Prostate gland (tissue), 2 donors: ENCODE data around the gene PTPRD.

Source experiments
- POLR2A ChIP-seq: fragments of 450-650 bp; IDR thresholded peaks from one replicate; pipeline ENCODE4 v1.6.1; 2016; ENCODE audit warnings: antibody characterized with exemption, mild to moderate bottlenecking
- POLR2AphosphoS5 ChIP-seq: sonication (generic); formaldehyde crosslinking; IDR thresholded peaks from one replicate; pipeline ENCODE4 v1.6.1; 2017; ENCODE audit warnings: antibody characterized with exemption
- TF ChIP-seq, protein P1 (sequence below), 4 experiments: fragments of 200-600 bp in 2 of 4; fragments of 450-650 bp in 2 of 4; sonication (generic) in 2 of 4; IDR thresholded peaks; 1 replicate in 3 of 4; 2 replicates in 1 of 4; pipeline ENCODE4 v1.5.1; 2016 to 2019; ENCODE audit warnings: antibody characterized with exemption in 4 of 4, mild to moderate bottlenecking in 2 of 4, moderate library complexity in 2 of 4

DNA sequence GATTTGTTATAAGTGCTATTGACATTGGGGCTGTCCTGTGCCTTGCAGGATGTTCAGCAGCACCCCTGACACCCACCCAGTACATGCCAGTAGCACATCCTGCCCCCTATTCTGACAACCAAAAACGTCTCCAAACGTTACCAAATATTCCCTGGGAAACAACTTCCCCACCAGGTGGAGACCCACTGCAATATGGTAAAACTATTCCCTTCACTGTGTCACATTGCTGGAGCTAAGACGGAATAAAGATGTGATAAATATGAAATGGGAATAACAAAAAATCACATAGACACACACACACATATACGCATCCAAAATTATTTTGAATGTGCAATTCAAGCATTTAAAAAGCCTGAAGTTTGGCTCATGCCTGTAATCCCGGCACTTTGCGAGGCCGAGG lies 1939.0 kb downstream of the PTPRD start:
- TF ChIP-seq POLR2AphosphoS5 (no peak), POLR2A (no peak)
- TF ChIP-seq, protein P1, sequence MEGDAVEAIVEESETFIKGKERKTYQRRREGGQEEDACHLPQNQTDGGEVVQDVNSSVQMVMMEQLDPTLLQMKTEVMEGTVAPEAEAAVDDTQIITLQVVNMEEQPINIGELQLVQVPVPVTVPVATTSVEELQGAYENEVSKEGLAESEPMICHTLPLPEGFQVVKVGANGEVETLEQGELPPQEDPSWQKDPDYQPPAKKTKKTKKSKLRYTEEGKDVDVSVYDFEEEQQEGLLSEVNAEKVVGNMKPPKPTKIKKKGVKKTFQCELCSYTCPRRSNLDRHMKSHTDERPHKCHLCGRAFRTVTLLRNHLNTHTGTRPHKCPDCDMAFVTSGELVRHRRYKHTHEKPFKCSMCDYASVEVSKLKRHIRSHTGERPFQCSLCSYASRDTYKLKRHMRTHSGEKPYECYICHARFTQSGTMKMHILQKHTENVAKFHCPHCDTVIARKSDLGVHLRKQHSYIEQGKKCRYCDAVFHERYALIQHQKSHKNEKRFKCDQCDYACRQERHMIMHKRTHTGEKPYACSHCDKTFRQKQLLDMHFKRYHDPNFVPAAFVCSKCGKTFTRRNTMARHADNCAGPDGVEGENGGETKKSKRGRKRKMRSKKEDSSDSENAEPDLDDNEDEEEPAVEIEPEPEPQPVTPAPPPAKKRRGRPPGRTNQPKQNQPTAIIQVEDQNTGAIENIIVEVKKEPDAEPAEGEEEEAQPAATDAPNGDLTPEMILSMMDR (IDR thresholded peaks at IDR 0.05): no peak
